Progenitor cell of endocrine pancreas (in vitro differentiated cells): Measurements from ENCODE around the gene FAM221B. TPM values are rescaled to one million over a fixed set of nuclear protein-coding genes. Genes with fewer than 3 reads are reported as not detected.

ENCODE experiments used
- DNase-seq: peaks from one replicate; pipeline ENCODE4 v3.0.0; 2021; ENCODE audit warnings: low spot score; ENCODE audit not compliant: unreplicated experiment
- H3K27ac Mint-ChIP-seq: 2 replicates; pipeline ENCODE4 v1.8.0; 2021; ENCODE audit warnings: mild to moderate bottlenecking, moderate library complexity, mixed read lengths
- H3K27me3 Mint-ChIP-seq: 2 replicates; pipeline ENCODE4 v1.8.0; 2021; ENCODE audit warnings: mixed read lengths
- H3K36me3 Mint-ChIP-seq: 2 replicates; pipeline ENCODE4 v1.8.0; 2022; ENCODE audit warnings: mixed read lengths; ENCODE audit not compliant: insufficient read depth
- H3K4me1 Mint-ChIP-seq: 2 replicates; pipeline ENCODE4 v1.8.0; 2021; ENCODE audit warnings: low read depth, mixed read lengths
- H3K4me3 Mint-ChIP-seq: 2 replicates; pipeline ENCODE4 v1.8.0; 2021; ENCODE audit warnings: low read depth, mild to moderate bottlenecking, moderate library complexity, mixed read lengths
- H3K9me3 Mint-ChIP-seq: 2 replicates; pipeline ENCODE4 v1.8.0; 2021; ENCODE audit warnings: low read depth, mixed read lengths
- total RNA-seq: library from RNA; stranded (reverse); gene quantifications from 2 replicates; pipeline ENCODE4 v1.2.1, GENCODE V29; 2021
- TF ChIP-seq, protein P1 (sequence below): fragments of 200-600 bp; sonication (generic); IDR thresholded peaks from one replicate; pipeline ENCODE4 v1.5.0; 2021; ENCODE audit warnings: antibody characterized with exemption, mild to moderate bottlenecking; ENCODE audit not compliant: unreplicated experiment

Gene FAM221B
- total RNA-seq, 1 donor from 2014 or later: not detected

DNA sequence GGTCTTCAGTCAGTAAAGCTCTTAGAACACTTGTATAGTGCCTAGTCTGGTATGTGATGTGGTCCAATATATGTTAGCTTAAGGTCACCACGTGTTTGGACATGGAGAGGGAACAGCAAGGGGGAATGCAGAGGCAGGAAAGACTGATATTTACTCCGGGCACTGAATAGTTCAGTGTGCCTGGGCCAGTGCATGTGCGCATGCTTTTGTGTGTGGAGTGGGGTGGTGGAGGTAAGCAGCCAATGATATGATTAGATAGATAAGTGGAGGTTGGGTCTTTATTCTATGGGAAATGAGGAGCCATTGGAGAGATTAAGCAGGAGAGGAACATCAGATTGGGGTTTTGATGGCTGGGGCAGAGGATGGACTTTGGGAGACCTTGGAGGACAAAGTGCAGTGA, 27.7 kb upstream of the FAM221B start:
- H3K27me3 Mint-ChIP-seq: peaks cover 24% of the 10 kb centered on the region
- H3K36me3 Mint-ChIP-seq: peaks cover 3% of the 10 kb centered on the region
- no peaks in the 10 kb centered on the region for H3K9me3 Mint-ChIP-seq
- TF ChIP-seq, protein P1, sequence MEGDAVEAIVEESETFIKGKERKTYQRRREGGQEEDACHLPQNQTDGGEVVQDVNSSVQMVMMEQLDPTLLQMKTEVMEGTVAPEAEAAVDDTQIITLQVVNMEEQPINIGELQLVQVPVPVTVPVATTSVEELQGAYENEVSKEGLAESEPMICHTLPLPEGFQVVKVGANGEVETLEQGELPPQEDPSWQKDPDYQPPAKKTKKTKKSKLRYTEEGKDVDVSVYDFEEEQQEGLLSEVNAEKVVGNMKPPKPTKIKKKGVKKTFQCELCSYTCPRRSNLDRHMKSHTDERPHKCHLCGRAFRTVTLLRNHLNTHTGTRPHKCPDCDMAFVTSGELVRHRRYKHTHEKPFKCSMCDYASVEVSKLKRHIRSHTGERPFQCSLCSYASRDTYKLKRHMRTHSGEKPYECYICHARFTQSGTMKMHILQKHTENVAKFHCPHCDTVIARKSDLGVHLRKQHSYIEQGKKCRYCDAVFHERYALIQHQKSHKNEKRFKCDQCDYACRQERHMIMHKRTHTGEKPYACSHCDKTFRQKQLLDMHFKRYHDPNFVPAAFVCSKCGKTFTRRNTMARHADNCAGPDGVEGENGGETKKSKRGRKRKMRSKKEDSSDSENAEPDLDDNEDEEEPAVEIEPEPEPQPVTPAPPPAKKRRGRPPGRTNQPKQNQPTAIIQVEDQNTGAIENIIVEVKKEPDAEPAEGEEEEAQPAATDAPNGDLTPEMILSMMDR: no peak
- DNase-seq: no peak
- no peak overlapping the region for H3K4me3 Mint-ChIP-seq
- no peaks in the 10 kb centered on the region for H3K4me1 Mint-ChIP-seq
- no peak overlapping the region for H3K27ac Mint-ChIP-seq

GRCh38 chr9:35854091-35854762, 25.7 kb upstream of the FAM221B start:
- DNase-seq: peak; percentile 3
- H3K9me3 Mint-ChIP-seq: no peaks in the 10 kb centered on the region
- TF ChIP-seq, protein P1: no peak
- no peak overlapping the region for H3K27ac Mint-ChIP-seq
- no peaks in the 10 kb centered on the region for H3K4me1 Mint-ChIP-seq
- H3K4me3 Mint-ChIP-seq: no peak overlapping the region
- peaks cover 4% of the 10 kb centered on the region for H3K36me3 Mint-ChIP-seq
- H3K27me3 Mint-ChIP-seq: peaks cover 6% of the 10 kb centered on the region

DNA sequence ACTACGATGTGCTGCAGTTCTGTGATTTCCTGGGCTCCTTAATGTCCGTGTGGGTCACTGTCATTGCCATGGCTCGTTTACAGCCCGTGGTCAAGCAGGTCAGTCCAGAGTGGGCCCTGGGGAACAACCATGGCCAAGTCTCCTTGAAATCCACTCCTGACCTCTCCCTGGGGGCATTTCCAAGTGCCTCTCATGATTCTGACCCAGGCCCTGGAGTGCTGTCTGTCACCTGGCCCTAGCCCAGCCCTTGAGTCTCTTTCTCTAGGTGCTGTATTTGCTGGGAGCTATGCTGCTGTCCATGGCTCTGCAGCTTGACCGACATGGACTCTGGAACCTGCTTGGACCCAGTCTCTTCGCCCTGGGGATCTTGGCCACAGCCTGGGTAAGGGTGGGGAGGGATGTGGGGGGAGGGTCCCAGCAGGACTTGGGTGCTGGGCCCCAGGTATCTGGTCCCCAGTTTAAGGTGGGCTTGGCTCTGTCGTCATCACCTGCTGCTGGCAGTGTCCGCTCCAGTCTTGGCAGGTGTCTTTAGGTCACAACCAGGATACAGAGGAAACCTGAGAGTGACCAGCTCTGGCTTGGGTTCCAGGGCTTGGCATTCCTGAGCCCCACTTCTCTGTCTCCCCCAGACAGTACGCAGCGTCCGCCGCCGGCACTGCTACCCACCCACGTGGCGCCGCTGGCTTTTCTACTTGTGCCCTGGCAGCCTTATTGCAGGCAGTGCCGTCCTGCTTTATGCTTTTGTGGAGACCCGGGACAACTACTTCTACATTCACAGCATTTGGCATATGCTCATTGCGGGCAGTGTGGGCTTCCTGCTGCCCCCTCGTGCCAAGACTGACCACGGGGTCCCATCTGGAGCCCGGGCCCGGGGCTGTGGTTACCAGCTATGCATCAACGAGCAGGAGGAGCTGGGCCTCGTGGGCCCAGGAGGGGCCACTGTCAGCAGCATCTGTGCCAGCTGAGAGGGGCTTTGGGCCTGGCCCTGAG, 24.6 kb upstream of the FAM221B start:
- TF ChIP-seq, protein P1: no peak
- no peak overlapping the region for H3K27ac Mint-ChIP-seq

DNA sequence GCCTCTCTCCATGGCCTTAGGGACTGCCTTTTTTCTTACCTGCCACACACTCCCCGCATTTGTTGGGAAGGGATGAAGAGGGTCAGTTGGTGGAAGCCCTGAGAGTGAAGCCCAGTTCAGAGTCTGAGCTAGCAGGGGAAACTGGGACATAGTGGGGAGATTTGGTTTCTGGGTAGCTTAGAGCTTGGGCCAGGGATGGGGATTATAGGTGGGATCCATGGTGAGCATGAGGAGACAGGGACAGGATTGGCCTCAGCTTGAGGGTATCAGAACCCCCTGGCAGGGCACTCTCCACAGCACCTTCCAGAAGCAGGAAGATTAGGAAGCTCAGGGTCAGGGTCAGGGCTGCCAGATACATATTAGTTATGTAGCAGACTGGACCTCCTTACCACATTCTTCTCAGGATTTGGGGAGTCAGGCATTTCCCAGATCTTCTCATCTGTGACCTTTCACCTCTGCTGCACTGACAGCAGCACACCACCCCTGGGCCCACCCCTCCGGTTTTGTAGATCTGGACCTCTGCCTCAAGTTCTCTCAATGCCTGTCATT, 23.8 kb upstream of the FAM221B start:
- Mint-ChIP-seq H3K27me3 (peaks cover 12% of the 10 kb centered on the region), H3K36me3 (peaks cover 9% of the 10 kb centered on the region), H3K27ac (no peak overlapping the region), H3K4me3 (no peak overlapping the region), H3K4me1 (no peaks in the 10 kb centered on the region), H3K9me3 (no peaks in the 10 kb centered on the region)
- DNase-seq: peak; percentile 1
- TF ChIP-seq, protein P1: no peak

More for the DNA sequence above, 24.6 kb upstream of the FAM221B start:
- no peak overlapping the region for H3K4me3 Mint-ChIP-seq
- H3K36me3 Mint-ChIP-seq: peaks cover 5% of the 10 kb centered on the region
- peak; percentile 6 for DNase-seq
- no peaks in the 10 kb centered on the region for H3K4me1 Mint-ChIP-seq
- H3K27me3 Mint-ChIP-seq: peaks cover 5% of the 10 kb centered on the region
- H3K9me3 Mint-ChIP-seq: no peaks in the 10 kb centered on the region
